Pulmonary artery endothelial cell (primary cell): ENCODE measurements around the gene MAGI3. TPM values are rescaled to one million over a fixed set of nuclear protein-coding genes. Genes with fewer than 3 reads are reported as not detected.
"Not testable (repeated sequence)": the region's sequence is repeated elsewhere in the genome, so short reads cannot be mapped to it uniquely, and the experiment has no call there.

ENCODE experiments used
- DNase-seq: peaks from one replicate; pipeline ENCODE4 v3.0.0-alpha.2; 2011; ENCODE audit warnings: low read depth, low spot score
- total RNA-seq: library from RNA; depleted of rRNA; stranded (reverse); fragments of >200 nt; gene quantifications from 2 replicates; pipeline ENCODE4 v1.2.3, GENCODE V29; 2014

MAGI3 gene
- total RNA-seq, 1 donor from 2014 or later = 11.8 TPM

- no peak for DNase-seq
Observed at GRCh38 chr1:113399062-113399583, 8.8 kb downstream of the MAGI3 start.

GRCh38 chr1:113401067-113401466, 10.8 kb downstream of the MAGI3 start:
- DNase-seq = no peak

GRCh38 chr1:113401728-113402127, 11.4 kb downstream of the MAGI3 start:
- no peak for DNase-seq

GRCh38 chr1:113403065-113403464, 12.8 kb downstream of the MAGI3 start:
- no peak for DNase-seq

GRCh38 chr1:113405573-113405972, 15.3 kb downstream of the MAGI3 start:
- DNase-seq = no peak

- not testable (repeated sequence) for DNase-seq
Observed at GRCh38 chr1:113406149-113406548, 15.8 kb downstream of the MAGI3 start.

GRCh38 chr1:113409363-113409762, 19.0 kb downstream of the MAGI3 start:
- DNase-seq = no peak

GRCh38 chr1:113412020-113412419, 21.7 kb downstream of the MAGI3 start:
- DNase-seq = not testable (repeated sequence)

- no peak for DNase-seq
Observed at GRCh38 chr1:113415310-113416070, 25.2 kb downstream of the MAGI3 start.

GRCh38 chr1:113416071-113416470, 25.8 kb downstream of the MAGI3 start:
- DNase-seq = not testable (repeated sequence)

GRCh38 chr1:113416496-113416895, 26.2 kb downstream of the MAGI3 start:
- no peak for DNase-seq

- no peak for DNase-seq
Observed at GRCh38 chr1:113422315-113423068, 32.2 kb downstream of the MAGI3 start.

GRCh38 chr1:113423826-113424225, 33.5 kb downstream of the MAGI3 start:
- DNase-seq = no peak

- no peak for DNase-seq
Observed at GRCh38 chr1:113429461-113430153, 39.3 kb downstream of the MAGI3 start.

- no peak for DNase-seq
Observed at GRCh38 chr1:113433184-113433583, 42.9 kb downstream of the MAGI3 start.

- no peak for DNase-seq
Observed at GRCh38 chr1:113434081-113434873, 44.0 kb downstream of the MAGI3 start.

GRCh38 chr1:113434874-113435175, 44.5 kb downstream of the MAGI3 start:
- no peak for DNase-seq

- DNase-seq = no peak
Observed at GRCh38 chr1:113437554-113438341, 47.4 kb downstream of the MAGI3 start.

- DNase-seq = no peak
Observed at GRCh38 chr1:113438505-113439276, 48.4 kb downstream of the MAGI3 start.

- no peak for DNase-seq
Observed at GRCh38 chr1:113439277-113439670, 49.0 kb downstream of the MAGI3 start.
